Progenitor cell of endocrine pancreas (in vitro differentiated cells): Measurements from ENCODE around the gene CD93. TPM values are rescaled to one million over a fixed set of nuclear protein-coding genes. Genes with fewer than 3 reads are reported as not detected.

Source experiments
- DNase-seq: peaks from one replicate; pipeline ENCODE4 v3.0.0; 2021; ENCODE audit warnings: low spot score; ENCODE audit not compliant: unreplicated experiment
- H3K27ac Mint-ChIP-seq: 2 replicates; pipeline ENCODE4 v1.8.0; 2021; ENCODE audit warnings: mild to moderate bottlenecking, moderate library complexity, mixed read lengths
- H3K27me3 Mint-ChIP-seq: 2 replicates; pipeline ENCODE4 v1.8.0; 2021; ENCODE audit warnings: mixed read lengths
- H3K36me3 Mint-ChIP-seq: 2 replicates; pipeline ENCODE4 v1.8.0; 2022; ENCODE audit warnings: mixed read lengths; ENCODE audit not compliant: insufficient read depth
- H3K4me1 Mint-ChIP-seq: 2 replicates; pipeline ENCODE4 v1.8.0; 2021; ENCODE audit warnings: low read depth, mixed read lengths
- H3K4me3 Mint-ChIP-seq: 2 replicates; pipeline ENCODE4 v1.8.0; 2021; ENCODE audit warnings: low read depth, mild to moderate bottlenecking, moderate library complexity, mixed read lengths
- H3K9me3 Mint-ChIP-seq: 2 replicates; pipeline ENCODE4 v1.8.0; 2021; ENCODE audit warnings: low read depth, mixed read lengths
- total RNA-seq: library from RNA; stranded (reverse); gene quantifications from 2 replicates; pipeline ENCODE4 v1.2.1, GENCODE V29; 2021
- TF ChIP-seq, protein P1 (sequence below): fragments of 200-600 bp; sonication (generic); IDR thresholded peaks from one replicate; pipeline ENCODE4 v1.5.0; 2021; ENCODE audit warnings: antibody characterized with exemption, mild to moderate bottlenecking; ENCODE audit not compliant: unreplicated experiment

The CD93 gene
- total RNA-seq, 1 donor from 2014 or later: not detected

- no peak overlapping the region for H3K27ac Mint-ChIP-seq
- no peaks in the 10 kb centered on the region for H3K9me3 Mint-ChIP-seq
- peak overlapping the region; percentile 85 for H3K4me3 Mint-ChIP-seq
- TF ChIP-seq, protein P1, sequence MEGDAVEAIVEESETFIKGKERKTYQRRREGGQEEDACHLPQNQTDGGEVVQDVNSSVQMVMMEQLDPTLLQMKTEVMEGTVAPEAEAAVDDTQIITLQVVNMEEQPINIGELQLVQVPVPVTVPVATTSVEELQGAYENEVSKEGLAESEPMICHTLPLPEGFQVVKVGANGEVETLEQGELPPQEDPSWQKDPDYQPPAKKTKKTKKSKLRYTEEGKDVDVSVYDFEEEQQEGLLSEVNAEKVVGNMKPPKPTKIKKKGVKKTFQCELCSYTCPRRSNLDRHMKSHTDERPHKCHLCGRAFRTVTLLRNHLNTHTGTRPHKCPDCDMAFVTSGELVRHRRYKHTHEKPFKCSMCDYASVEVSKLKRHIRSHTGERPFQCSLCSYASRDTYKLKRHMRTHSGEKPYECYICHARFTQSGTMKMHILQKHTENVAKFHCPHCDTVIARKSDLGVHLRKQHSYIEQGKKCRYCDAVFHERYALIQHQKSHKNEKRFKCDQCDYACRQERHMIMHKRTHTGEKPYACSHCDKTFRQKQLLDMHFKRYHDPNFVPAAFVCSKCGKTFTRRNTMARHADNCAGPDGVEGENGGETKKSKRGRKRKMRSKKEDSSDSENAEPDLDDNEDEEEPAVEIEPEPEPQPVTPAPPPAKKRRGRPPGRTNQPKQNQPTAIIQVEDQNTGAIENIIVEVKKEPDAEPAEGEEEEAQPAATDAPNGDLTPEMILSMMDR: peak; percentile 58
- peak; percentile 25 for DNase-seq
- no peaks in the 10 kb centered on the region for H3K36me3 Mint-ChIP-seq
- peaks cover 78% of the 10 kb centered on the region for H3K27me3 Mint-ChIP-seq
- H3K4me1 Mint-ChIP-seq: peaks cover 16% of the 10 kb centered on the region
Measured at GRCh38 chr20:23048283-23049200, 37.6 kb downstream of the CD93 start.

- Mint-ChIP-seq H3K36me3 (no peaks in the 10 kb centered on the region), H3K27ac (no peak overlapping the region), H3K9me3 (no peaks in the 10 kb centered on the region), H3K4me1 (peaks cover 19% of the 10 kb centered on the region), H3K4me3 (no peak overlapping the region), H3K27me3 (peaks cover 77% of the 10 kb centered on the region)
- TF ChIP-seq, protein P1: no peak
- no peak for DNase-seq
Measured at GRCh38 chr20:23047738-23048214, 38.3 kb downstream of the CD93 start.

DNA sequence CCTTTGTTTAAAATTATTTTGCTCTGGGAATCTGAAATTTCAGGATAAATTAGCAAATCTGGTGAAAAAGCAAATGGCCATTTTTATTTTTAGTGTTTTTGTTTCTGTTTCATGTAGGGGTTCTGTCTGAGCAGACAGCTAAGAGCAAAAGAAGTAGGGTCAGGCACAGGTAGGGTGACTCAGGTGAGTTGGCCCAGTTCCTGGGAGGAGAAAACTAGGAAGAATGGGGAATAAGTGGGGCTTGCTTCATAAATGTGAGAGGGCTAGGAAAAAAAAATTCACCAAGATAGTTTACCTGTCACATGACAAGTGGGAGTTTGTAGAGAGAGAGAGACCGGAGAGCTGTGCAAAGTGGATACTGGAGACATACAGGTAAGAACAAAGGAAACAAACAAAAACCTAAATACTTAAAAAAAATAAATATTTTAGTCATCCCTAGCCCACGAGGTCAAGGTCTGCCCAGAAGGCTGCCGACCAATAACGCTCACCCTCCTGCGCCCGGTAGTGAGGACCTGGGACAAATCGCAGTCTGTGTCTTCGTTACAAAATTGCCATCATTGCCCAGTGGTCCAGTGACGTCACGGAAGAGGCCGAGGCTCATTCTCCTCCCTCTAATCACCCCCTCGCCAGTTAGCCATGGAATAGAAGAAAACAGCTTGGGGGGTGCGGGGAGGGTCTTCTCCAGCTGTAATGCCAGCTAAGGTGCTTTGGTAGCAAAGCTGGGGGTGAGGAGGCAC, 39.0 kb downstream of the CD93 start:
- peaks cover 76% of the 10 kb centered on the region for H3K27me3 Mint-ChIP-seq
- TF ChIP-seq, protein P1: no peak
- no peak overlapping the region for H3K27ac Mint-ChIP-seq
- DNase-seq: no peak
- peaks cover 19% of the 10 kb centered on the region for H3K4me1 Mint-ChIP-seq
- no peaks in the 10 kb centered on the region for H3K9me3 Mint-ChIP-seq
- H3K4me3 Mint-ChIP-seq: no peak overlapping the region
- no peaks in the 10 kb centered on the region for H3K36me3 Mint-ChIP-seq

DNA sequence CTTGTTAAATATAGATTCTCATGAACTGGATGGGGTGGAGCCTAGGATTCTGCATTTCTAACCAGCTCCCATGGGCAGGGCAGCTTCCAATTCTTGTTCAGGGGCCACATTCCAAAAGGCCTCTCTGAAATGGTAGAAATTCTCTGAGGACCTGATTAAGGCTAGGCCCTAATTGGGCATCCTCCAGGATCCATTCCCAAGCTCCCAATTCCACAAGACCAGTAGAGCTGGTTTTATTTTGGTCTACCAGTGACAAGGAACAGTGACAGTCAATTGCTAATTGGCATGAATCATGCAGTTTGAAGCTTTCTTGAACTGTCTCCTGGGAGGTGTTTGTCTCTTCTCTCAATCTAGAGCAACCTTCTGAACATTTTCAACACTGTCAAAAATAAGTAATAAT, 39.7 kb downstream of the CD93 start:
- peaks cover 17% of the 10 kb centered on the region for H3K4me1 Mint-ChIP-seq
- TF ChIP-seq, protein P1: no peak
- H3K27me3 Mint-ChIP-seq: peaks cover 76% of the 10 kb centered on the region
- H3K4me3 Mint-ChIP-seq: no peak overlapping the region
- no peaks in the 10 kb centered on the region for H3K9me3 Mint-ChIP-seq
- DNase-seq: no peak
- H3K27ac Mint-ChIP-seq: no peak overlapping the region
- no peaks in the 10 kb centered on the region for H3K36me3 Mint-ChIP-seq

GRCh38 chr20:23043376-23043775, 42.7 kb downstream of the CD93 start:
- Mint-ChIP-seq H3K9me3 (no peaks in the 10 kb centered on the region), H3K27me3 (peaks cover 86% of the 10 kb centered on the region), H3K36me3 (no peaks in the 10 kb centered on the region), H3K27ac (no peak overlapping the region), H3K4me1 (peaks cover 8% of the 10 kb centered on the region), H3K4me3 (no peak overlapping the region)
- no peak for DNase-seq
- TF ChIP-seq, protein P1: no peak
